CD4-positive, CD25-positive, alpha-beta regulatory T cell (primary cell): ENCODE measurements around the gene SP3. TPM values are rescaled to one million over a fixed set of nuclear protein-coding genes. Genes with fewer than 3 reads are reported as not detected.

Source experiments
- ATAC-seq, 2 donors: fragments of 150-1000 bp; cut with Tn5 transposase; one replicate each; pipeline ENCODE4 v1.10.0; 2021; ENCODE audit warnings: low read depth in 2 of 2, moderate number of reproducible peaks in 2 of 2, moderate library complexity in 1 of 2
- DNase-seq, 3 donors: peaks; one replicate each; pipeline versions ENCODE4 v3.0.0 to v3.0.0-alpha.2; 2012 to 2022; ENCODE audit warnings: mixed read lengths in 1 of 3
- H3K27ac ChIP-seq: one replicate; pipeline ENCODE4 v1.7.0; 2013; ENCODE audit warnings: mild to moderate bottlenecking, low read length; ENCODE audit not compliant: insufficient read depth, poor library complexity, severe bottlenecking
- H3K27me3 ChIP-seq: one replicate; pipeline ENCODE4 v1.7.0; 2013; ENCODE audit warnings: low read length; ENCODE audit not compliant: control insufficient read depth, insufficient read depth
- H3K36me3 ChIP-seq: one replicate; pipeline ENCODE4 v1.7.0; 2013; ENCODE audit warnings: mild to moderate bottlenecking, low read length, moderate library complexity; ENCODE audit not compliant: control insufficient read depth, insufficient read depth
- H3K4me1 ChIP-seq: 2 replicates; pipeline ENCODE4 v1.7.0; 2013; ENCODE audit warnings: mild to moderate bottlenecking, low read length; ENCODE audit not compliant: insufficient read depth, control insufficient read depth, poor library complexity, severe bottlenecking
- H3K4me3 ChIP-seq: one replicate; pipeline ENCODE4 v1.7.0; 2013; ENCODE audit warnings: low read depth, mild to moderate bottlenecking, low read length, moderate library complexity
- H3K9me3 ChIP-seq, 2 experiments: 1 replicate in 1 of 2; 2 replicates in 1 of 2; pipeline ENCODE4 v1.7.0; 2013; ENCODE audit warnings: low read length in 2 of 2, mild to moderate bottlenecking in 1 of 2, moderate library complexity in 1 of 2; ENCODE audit not compliant: control insufficient read depth in 2 of 2
- H3K27ac Mint-ChIP-seq, 3 donors: one replicate each; pipeline ENCODE4 v1.8.0; 2020 to 2022; ENCODE audit warnings: mild to moderate bottlenecking in 3 of 3, mixed read lengths in 3 of 3, moderate library complexity in 2 of 3
- H3K27me3 Mint-ChIP-seq: one replicate; pipeline ENCODE4 v1.8.0; 2022; ENCODE audit warnings: mild to moderate bottlenecking, mixed read lengths
- H3K36me3 Mint-ChIP-seq: one replicate; pipeline ENCODE4 v1.8.0; 2020; ENCODE audit warnings: mixed read lengths
- H3K4me1 Mint-ChIP-seq, 4 donors: one replicate each; pipeline ENCODE4 v1.8.0; 2020 to 2022; ENCODE audit warnings: mixed read lengths in 4 of 4, mild to moderate bottlenecking in 1 of 4
- H3K4me3 Mint-ChIP-seq, 4 donors: one replicate each; pipeline ENCODE4 v1.8.0; 2020 to 2022; ENCODE audit warnings: mild to moderate bottlenecking in 4 of 4, mixed read lengths in 4 of 4, moderate library complexity in 3 of 4
- H3K9me3 Mint-ChIP-seq, 7 donors: one replicate each; pipeline ENCODE4 v1.8.0; 2020 to 2022; ENCODE audit warnings: mixed read lengths in 7 of 7, mild to moderate bottlenecking in 3 of 7, moderate library complexity in 2 of 7
- polyA plus RNA-seq, 4 donors: library from polyadenylated mRNA; unstranded; fragments of 300-500 nt; fragmentation: Illumina TruSeq; gene quantifications; one replicate each; pipeline ENCODE4 v1.2.3, GENCODE V29; 2021
- total RNA-seq: library from RNA; stranded (reverse); gene quantifications from one replicate; pipeline ENCODE4 v1.2.3, GENCODE V29; 2022

SP3 gene
- total and polyA plus RNA-seq, 5 donors from 2014 or later, result 65.9 to 153 (median 81.6) TPM

- H3K4me3 Mint-ChIP-seq, result peak overlapping the region; percentile 32 to 57 (median 53)
- Histone ChIP-seq H3K36me3 (peaks cover 14% of the 10 kb centered on the region), H3K4me1 (peaks cover 86% of the 10 kb centered on the region)
These were observed 16.3 kb downstream of the SP3 start for GRCh38 chr2:173948842-173949241.

GRCh38 chr2:173948198-173948597 is 17.0 kb downstream of the SP3 start:
- Histone ChIP-seq H3K9me3 (no peaks in the 10 kb centered on the region), H3K27ac (no peak overlapping the region), H3K4me3 (peak overlapping the region; percentile 35), H3K4me1 (peaks cover 84% of the 10 kb centered on the region), H3K36me3 (peaks cover 12% of the 10 kb centered on the region), H3K27me3 (no peaks in the 10 kb centered on the region)
- peaks cover 0 to 2% (median 0%) of the 10 kb centered on the region in 7 donors for H3K9me3 Mint-ChIP-seq
- ATAC-seq, result no peak
- DNase-seq, result no peak
- peak overlapping the region in 1 of 4 donors; percentile 46 for H3K4me3 Mint-ChIP-seq
- H3K27ac Mint-ChIP-seq, result peak overlapping the region in 1 of 3 donors; percentile 20
- H3K4me1 Mint-ChIP-seq, result peaks cover 62 to 96% (median 87%) of the 10 kb centered on the region in 4 donors
- no peaks in the 10 kb centered on the region for H3K27me3 Mint-ChIP-seq
- peaks cover 23% of the 10 kb centered on the region for H3K36me3 Mint-ChIP-seq

More at GRCh38 chr2:173948842-173949241, 16.3 kb downstream of the SP3 start:
- Mint-ChIP-seq H3K27ac (peak overlapping the region in 1 of 3 donors; percentile 50), H3K36me3 (peaks cover 23% of the 10 kb centered on the region), H3K27me3 (no peaks in the 10 kb centered on the region), H3K9me3 (peaks cover 0 to 2% (median 0%) of the 10 kb centered on the region in 7 donors), H3K4me1 (peaks cover 55 to 94% (median 84%) of the 10 kb centered on the region in 4 donors)
- Histone ChIP-seq H3K4me3 (peak overlapping the region; percentile 61), H3K9me3 (no peaks in the 10 kb centered on the region), H3K27me3 (no peaks in the 10 kb centered on the region), H3K27ac (no peak overlapping the region)
- DNase-seq (no peak), ATAC-seq (no peak)

GRCh38 chr2:173947131-173947530 is 18.0 kb downstream of the SP3 start:
- Mint-ChIP-seq H3K4me1 (peaks cover 56 to 94% (median 85%) of the 10 kb centered on the region in 4 donors), H3K36me3 (peaks cover 17% of the 10 kb centered on the region), H3K4me3 (peak overlapping the region; percentile 30 to 88 (median 52)), H3K27me3 (no peaks in the 10 kb centered on the region), H3K9me3 (no peaks in the 10 kb centered on the region), H3K27ac (peak overlapping the region; percentile 20 to 70 (median 62))
- no peaks in the 10 kb centered on the region for H3K9me3 ChIP-seq
- peaks cover 83% of the 10 kb centered on the region for H3K4me1 ChIP-seq
- DNase-seq (no peak), ATAC-seq (no peak)
- H3K36me3 ChIP-seq, result peaks cover 4% of the 10 kb centered on the region
- H3K27ac ChIP-seq, result no peak overlapping the region
- H3K4me3 ChIP-seq, result peak overlapping the region; percentile 54
- H3K27me3 ChIP-seq, result no peaks in the 10 kb centered on the region

GRCh38 chr2:173943738-173944137 is 21.4 kb downstream of the SP3 start:
- Mint-ChIP-seq H3K4me3 (peak overlapping the region in 3 of 4 donors; percentile 8 to 29 (median 9)), H3K9me3 (no peaks in the 10 kb centered on the region), H3K4me1 (peaks cover 53 to 93% (median 80%) of the 10 kb centered on the region in 4 donors), H3K27me3 (no peaks in the 10 kb centered on the region), H3K36me3 (peaks cover 16% of the 10 kb centered on the region), H3K27ac (peak overlapping the region; percentile 62 to 75 (median 69))
- no peaks in the 10 kb centered on the region for H3K27me3 ChIP-seq
- peak overlapping the region; percentile 29 for H3K4me3 ChIP-seq
- no peak overlapping the region for H3K27ac ChIP-seq
- peaks cover 76% of the 10 kb centered on the region for H3K4me1 ChIP-seq
- no peak for ATAC-seq
- H3K9me3 ChIP-seq, result no peaks in the 10 kb centered on the region
- H3K36me3 ChIP-seq, result peaks cover 3% of the 10 kb centered on the region
- no peak for DNase-seq

DNA sequence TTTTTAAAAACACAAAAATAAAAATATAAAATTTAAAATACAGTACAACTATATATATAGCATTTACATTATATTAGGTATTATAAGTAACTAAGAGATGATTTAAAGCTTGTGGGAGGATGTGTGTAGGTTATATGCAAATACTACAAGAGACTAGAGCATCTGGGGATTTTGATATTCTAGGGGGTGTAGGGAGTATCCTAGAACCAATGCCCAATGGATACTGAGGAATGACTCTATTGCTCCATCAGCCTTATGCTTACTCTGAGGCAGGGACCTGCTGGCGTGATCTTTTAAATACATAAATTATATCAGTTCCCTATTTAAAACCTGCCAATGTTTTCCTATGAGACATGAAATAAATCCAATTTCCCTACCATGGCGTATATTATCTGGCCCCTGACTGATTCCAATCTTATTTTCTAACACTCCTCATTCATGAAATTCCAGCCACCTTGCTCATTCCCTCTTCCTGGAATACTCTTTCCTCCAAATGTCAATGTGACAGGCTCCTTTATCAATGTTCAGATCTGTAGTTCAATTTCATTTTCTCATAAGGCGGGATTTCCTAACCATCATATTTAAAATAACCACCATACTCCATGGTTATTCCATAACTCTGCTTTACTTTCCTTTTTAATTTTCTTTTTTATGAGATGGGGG is 22.2 kb downstream of the SP3 start:
- Mint-ChIP-seq H3K4me3 (peak overlapping the region in 2 of 4 donors; percentile 8 to 9), H3K4me1 (peaks cover 53 to 96% (median 76%) of the 10 kb centered on the region in 4 donors), H3K27ac (peak overlapping the region; percentile 62 to 75 (median 69)), H3K36me3 (peaks cover 16% of the 10 kb centered on the region), H3K9me3 (no peaks in the 10 kb centered on the region), H3K27me3 (no peaks in the 10 kb centered on the region)
- no peaks in the 10 kb centered on the region for H3K27me3 ChIP-seq
- no peaks in the 10 kb centered on the region for H3K9me3 ChIP-seq
- no peak overlapping the region for H3K27ac ChIP-seq
- peaks cover 3% of the 10 kb centered on the region for H3K36me3 ChIP-seq
- DNase-seq (no peak), ATAC-seq (no peak)
- H3K4me3 ChIP-seq, result peak overlapping the region; percentile 29
- peaks cover 71% of the 10 kb centered on the region for H3K4me1 ChIP-seq

DNA sequence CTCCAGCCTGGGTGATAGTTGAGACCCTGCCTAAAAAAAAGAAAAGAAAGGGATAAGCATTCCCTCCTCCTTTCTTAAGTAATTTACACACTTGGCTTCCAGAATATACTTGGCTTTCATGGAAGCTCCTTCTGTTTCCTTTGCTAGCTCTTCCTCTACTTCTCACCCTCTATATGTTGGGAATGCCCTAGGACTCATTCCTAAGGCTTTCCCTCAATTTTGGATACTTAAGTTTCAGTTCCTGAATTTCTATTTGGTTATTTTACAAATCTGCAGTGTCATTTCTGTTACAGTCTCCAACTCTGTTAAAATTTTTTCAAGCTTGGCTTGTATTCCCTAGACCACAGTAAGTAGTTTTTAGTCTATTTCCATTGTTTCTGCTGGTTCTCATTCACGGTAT is 23.6 kb downstream of the SP3 start:
- H3K4me3 ChIP-seq, result peak overlapping the region; percentile 5
- no peak for ATAC-seq
- H3K27ac ChIP-seq, result no peak overlapping the region
- H3K4me1 Mint-ChIP-seq, result peaks cover 38 to 87% (median 64%) of the 10 kb centered on the region in 4 donors
- no peaks in the 10 kb centered on the region for H3K9me3 Mint-ChIP-seq
- H3K27ac Mint-ChIP-seq, result peak overlapping the region in 2 of 3 donors; percentile 44 to 69
- H3K36me3 ChIP-seq, result peaks cover 3% of the 10 kb centered on the region
- H3K27me3 ChIP-seq, result no peaks in the 10 kb centered on the region
- no peaks in the 10 kb centered on the region for H3K27me3 Mint-ChIP-seq
- peaks cover 68% of the 10 kb centered on the region for H3K4me1 ChIP-seq
- peaks cover 9% of the 10 kb centered on the region for H3K36me3 Mint-ChIP-seq
- DNase-seq, result no peak
- peak overlapping the region; percentile 3 to 76 (median 54) for H3K4me3 Mint-ChIP-seq
- no peaks in the 10 kb centered on the region for H3K9me3 ChIP-seq

DNA sequence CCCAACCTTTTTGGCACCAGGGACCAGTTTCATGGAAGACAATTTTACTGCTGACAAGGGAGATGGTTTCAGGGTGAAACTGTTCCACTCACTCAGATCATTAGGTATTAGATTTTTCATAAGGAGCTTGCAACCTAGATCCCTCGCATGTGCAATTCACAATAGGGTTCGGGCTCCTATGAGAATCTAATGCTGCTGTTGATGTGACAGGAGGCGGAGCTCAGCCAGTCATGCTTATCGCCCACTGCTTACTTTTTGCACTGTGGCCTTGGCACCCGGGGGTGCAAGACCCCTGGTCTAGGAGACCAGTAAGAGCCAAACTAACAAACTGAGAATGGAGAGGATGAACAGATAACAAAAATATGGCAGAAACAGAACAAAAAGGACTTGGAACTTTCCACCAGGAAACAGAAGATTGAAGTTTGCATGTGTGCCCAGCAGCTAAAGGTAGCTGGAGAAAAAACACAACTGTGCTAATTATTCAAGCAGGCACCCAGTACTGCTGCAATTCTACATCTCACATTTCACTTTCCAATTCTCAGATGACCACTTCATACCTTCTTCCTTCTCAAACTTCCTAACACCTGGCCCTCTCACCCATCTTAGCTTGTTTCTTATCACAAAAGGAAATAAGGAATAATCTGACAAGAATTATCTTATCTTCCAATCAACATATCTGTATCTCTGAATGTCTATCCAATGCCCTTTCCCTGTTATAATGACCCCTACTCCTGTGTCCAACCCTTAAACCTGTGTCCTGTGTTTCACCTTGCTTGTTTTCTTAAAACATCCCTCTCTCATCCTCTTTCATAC is 24.8 kb downstream of the SP3 start:
- Histone ChIP-seq H3K36me3 (peaks cover 5% of the 10 kb centered on the region), H3K4me1 (peaks cover 68% of the 10 kb centered on the region), H3K9me3 (no peaks in the 10 kb centered on the region), H3K27ac (no peak overlapping the region), H3K4me3 (peak overlapping the region; percentile 49), H3K27me3 (no peaks in the 10 kb centered on the region)
- Mint-ChIP-seq H3K27me3 (no peaks in the 10 kb centered on the region), H3K27ac (peak overlapping the region in 1 of 3 donors; percentile 62), H3K9me3 (no peaks in the 10 kb centered on the region), H3K36me3 (peaks cover 9% of the 10 kb centered on the region), H3K4me1 (peaks cover 35 to 75% (median 54%) of the 10 kb centered on the region in 4 donors), H3K4me3 (peak overlapping the region; percentile 20 to 77 (median 64))
- DNase-seq (no peak), ATAC-seq (no peak)
